ENCODE results near the gene RBM47.
"Not testable (repeated sequence)": the region's sequence is repeated elsewhere in the genome, so short reads cannot be mapped to it uniquely, and the experiment has no call there.

Gene RBM47

DNA sequence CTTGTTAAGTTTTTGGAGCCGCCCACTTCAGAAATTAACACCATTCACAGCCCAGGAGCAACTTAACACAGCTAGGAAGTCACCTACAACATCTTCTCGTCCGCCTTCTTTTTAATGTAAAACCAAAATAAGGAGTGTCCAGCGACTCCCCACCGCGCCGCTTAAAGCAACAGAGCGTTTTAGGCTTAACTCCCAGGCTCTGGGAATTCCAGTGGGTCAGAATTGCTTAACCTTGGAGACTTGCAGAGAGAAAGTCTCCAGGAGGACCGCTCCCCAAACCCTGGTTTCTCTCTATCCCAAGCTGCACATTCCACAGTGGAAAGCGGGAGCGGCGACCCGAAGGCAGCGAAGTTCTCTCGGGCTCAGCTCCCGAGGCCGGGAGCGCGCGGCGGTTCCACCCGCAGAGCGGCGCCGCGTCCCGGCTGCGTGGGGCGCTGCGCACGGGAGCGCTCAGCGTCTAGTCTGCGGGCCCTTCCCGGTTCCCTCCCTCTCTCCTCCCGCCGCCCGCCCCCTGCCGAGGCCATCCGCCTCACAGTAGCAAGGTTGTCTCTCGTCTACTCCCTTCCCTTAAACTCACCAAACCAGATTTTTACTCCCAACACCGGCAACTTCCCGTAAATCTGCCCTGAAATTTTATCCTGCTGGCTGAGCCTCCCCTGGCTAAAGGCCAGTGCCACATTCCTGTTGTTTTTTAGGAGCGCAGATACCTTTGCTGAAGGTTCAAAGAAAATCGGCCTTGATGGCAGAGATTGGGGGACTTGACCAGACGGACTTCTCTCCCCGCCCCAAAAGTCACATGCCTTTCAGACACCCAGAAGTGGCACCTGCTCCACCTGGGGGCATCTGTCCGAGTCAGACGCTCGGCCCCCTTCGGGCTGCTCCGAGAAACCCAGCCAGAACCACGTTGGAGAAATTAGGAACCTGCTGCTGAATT is at the start of gene RBM47:
Gene RBM47, minus strand, starts transcription at position 464 of the 934 bp plus-strand sequence. CDS start 190,971 bp downstream, outside the sequence.
- no peak for DNase-seq (ENCODE audit: low read depth)

DNA sequence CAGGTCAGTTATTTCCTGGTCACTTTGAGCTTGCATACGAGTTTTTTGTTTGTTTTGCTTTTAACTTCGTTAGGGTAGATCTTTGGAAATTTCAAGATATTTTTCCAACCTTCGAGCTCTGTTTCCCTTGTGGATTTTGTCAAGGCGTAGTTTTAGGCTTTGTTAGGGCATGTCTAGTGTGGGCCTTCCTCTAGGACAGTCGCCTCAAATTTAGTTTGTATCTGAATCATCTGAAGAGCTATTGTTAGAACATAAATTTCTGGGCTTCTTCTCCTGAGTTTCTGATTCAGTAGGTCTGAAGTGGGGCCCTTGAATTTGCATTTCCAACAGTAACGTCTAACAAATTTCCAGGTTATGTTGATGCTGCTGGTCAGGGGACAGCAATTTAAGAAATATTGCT is 48.8 kb upstream of the RBM47 start:
- DNase-seq (ENCODE audit: low read depth) = no peak

DNA sequence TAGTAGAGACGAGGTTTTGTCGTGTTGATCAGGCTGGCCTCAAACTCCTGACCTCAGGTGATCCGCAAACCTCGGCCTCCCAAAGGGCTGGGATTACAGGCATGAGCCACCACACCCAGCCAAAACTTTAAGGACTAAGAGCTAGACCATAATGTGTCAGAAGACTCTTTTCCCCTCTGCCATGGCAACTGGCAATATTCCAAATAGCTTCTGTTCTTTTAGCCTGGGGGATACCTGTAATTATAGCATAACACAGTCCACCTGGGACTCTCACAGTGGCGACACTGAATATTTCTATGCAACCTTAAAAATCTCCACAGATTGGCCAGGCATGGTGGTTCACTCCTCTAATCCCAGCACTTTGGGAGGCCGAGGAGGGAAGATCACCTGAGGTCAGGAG is 45.5 kb upstream of the RBM47 start:
- no peak for DNase-seq (ENCODE audit: low read depth)

DNA sequence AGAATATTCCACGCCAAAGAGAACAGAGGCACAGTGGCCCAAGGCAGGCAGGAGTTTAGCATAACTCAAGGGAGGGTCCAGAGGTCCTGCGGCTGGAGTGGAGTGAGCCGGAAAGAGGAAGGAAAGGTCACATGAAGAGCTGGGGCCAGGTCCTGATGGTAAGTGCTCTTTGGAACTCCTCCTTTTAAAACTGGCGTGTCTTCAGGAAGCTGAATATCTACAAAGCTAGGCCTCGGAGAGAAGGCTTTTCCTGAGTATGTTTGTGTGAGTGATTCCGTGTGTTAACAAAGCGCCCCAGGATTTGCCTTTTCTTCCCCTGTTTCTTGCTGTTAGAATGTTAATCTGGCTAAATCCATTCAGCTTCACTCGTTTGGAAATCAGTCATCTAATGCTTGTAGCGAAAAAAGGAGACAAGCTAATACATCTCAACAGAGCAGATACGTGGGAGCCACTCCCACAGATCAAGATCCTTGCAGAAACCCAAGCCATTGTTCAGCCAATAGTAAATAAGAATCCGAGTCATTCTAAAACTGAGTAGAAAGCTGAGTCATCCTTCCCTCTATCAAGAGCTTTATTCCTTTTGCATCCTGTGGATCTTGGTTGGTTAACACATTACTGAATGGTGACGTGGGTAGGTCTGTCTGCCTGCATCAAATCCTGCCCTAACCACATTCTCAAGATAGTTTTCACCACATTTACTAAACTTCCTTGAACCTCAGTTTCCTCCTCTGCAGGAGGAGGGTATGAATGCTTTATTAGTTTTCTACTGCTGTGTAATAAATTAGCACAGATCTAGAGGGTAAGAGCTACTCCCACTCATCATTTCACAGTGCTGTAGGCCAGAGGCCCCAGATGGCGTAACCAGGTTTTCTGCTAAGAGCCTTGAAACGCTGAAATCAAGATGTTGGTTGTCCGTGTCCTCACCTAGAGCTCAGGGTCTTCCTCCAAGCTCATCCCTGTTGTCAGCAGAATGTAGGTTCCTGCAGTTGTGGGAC is 43.2 kb upstream of the RBM47 start:
- no peak for DNase-seq (ENCODE audit: low read depth)

DNA sequence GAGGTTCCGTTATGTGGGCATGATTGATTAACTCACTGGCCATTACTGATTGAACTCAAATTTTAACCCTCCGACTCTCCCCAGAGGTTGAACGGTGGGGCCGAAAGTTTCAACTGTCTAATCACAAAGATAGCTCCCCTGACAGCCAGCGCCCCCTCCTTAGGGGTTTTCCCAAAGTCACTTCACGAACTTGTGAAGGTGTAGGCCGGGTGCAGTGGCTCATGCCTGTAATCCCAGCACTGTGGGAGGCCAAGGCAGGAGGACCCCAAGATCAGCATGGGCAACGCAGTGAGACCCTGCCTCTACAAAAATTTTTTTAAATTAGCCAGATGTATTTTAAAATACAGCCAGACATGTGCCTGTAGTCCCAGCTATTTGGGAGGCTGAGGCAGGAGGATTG is 39.8 kb upstream of the RBM47 start:
- no peak for DNase-seq (ENCODE audit: low read depth)

GRCh38 chr4:40665842-40666241 is 36.2 kb upstream of the RBM47 start:
- DNase-seq (ENCODE audit: low read depth) = no peak

DNA sequence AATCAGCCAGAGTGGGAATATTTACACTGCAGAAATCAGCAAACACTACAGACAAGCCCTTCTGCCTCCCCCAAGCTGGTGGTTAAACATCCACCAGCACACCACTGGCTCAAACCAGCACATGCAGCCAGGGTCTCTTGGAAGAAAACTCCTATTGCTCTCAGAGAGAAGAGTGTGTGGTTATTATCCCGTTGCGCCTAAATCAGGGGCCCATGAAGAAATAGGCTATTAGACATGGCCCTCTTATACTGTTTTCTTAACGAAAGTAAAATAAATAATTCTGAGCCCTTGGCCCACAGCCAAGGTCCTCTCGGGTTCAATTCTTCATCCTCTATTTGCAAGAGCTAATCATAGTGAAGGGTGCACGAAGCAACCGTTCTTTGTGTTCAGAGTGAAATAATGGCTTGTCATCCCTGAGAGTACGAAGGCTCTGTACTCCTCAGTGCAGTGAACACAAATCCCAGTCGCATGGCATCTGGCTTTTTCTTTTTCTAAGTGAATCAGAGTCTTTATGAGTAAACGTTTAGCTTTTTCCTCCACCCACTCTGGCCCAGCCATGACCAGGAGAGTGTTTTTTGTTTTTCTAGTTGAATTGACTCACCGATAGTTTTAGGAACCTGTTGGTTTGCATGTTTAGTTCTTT is 33.4 kb upstream of the RBM47 start:
- DNase-seq (ENCODE audit: low read depth) = no peak

DNA sequence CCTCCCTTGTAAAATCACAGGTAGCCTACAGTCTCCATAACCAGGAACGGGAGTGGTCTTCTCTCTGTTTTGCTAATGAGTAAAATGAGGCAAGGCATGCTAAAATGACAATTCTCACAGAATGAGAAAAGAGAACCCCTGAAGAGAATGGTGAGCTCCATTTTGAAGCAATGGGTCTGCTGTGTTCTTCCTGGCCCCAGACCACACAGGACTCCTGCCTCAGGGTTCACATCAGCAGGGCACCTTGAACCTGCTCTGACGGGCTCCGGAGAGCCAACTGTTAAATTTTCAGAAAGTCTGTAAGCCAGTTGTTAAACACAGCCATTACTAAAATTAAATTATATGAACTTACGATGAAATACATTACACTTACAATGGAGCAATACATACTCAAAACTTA is 32.1 kb upstream of the RBM47 start:
- DNase-seq (ENCODE audit: low read depth) = no peak

GRCh38 chr4:40656201-40656863 is 26.7 kb upstream of the RBM47 start:
- DNase-seq (ENCODE audit: low read depth) = no peak

GRCh38 chr4:40651280-40651679 is 21.6 kb upstream of the RBM47 start:
- no peak for DNase-seq (ENCODE audit: low read depth)

DNA sequence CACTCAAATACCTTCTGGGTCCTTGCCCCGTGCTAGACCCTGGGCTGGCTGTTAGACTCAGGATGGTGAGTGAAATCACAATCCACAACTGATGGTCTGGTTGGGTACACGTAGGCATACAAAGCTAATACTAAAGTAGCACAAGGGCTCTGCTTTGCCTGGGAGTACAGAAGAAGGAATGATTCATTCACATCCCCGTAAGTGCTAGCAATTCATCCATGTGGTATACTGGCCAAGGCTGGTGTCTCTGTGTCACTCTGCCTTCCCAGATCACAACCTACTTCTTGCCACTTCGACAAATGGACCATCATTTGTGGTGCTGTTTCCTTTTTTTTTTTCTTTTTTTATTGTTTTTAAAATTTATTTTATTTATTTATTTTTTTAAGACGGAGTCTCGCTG is 19.7 kb upstream of the RBM47 start:
- DNase-seq (ENCODE audit: low read depth) = no peak

- no peak for DNase-seq (ENCODE audit: low read depth)
These were observed 19.1 kb upstream of the RBM47 start for GRCh38 chr4:40648742-40649281.

DNA sequence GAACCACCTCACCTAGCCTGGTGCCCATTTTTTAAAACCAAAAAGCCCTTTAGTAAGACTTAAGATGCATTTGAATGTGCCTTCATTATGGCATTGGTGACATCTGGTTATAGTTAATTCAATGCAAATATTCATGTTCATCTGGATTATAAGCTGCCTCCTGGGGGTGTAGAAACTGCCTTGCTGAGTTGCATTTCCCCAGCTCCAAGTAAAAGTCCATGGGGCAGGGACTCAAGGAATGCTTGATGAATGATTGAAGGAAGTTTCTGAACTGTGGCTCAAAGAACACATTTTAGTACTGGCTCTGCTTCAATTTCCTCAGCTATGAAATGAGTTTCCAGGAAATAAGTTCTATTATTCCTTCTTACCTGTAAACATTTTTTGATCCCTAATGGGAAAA is 18.5 kb upstream of the RBM47 start:
- no peak for DNase-seq (ENCODE audit: low read depth)

DNA sequence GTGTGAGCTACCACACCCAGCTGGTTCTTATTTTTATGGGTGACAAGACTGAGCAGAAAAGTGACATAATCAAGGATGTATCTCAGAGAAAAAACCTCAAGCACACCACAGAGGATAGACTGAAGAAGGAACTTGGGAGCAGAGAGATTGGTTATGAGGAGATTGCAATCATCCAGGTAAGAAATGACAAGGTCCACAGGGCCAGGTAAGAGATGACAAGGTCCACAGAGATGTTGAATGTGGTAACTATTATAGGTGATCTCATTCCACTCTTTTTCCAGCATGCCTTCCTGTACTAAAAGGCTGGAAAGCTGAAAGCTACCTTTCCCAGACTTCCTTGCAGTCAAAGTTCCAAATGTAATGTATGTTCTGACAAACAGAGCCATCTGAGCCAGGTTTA is 15.9 kb upstream of the RBM47 start:
- DNase-seq (ENCODE audit: low read depth) = no peak

DNA sequence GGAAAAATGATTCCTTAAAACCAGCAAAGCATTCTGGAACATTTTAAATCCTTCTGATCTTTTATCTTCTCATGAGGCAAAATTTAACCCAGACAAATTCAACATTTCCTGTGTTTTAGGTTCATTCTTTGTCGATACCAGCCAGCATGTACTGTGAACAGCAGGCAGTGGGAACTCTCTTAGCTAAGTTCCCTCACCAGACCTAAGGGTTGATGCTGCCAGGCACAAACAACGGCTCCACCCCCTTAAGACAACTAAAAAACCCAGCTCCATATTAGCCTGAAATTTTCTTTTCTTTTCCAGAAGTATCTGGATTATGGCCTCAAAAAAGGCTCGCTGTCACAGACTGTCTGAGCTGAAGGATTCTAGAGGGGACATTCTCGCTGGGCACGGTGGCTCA is 2.4 kb upstream of the RBM47 start:
- DNase-seq (ENCODE audit: low read depth) = no peak

DNA sequence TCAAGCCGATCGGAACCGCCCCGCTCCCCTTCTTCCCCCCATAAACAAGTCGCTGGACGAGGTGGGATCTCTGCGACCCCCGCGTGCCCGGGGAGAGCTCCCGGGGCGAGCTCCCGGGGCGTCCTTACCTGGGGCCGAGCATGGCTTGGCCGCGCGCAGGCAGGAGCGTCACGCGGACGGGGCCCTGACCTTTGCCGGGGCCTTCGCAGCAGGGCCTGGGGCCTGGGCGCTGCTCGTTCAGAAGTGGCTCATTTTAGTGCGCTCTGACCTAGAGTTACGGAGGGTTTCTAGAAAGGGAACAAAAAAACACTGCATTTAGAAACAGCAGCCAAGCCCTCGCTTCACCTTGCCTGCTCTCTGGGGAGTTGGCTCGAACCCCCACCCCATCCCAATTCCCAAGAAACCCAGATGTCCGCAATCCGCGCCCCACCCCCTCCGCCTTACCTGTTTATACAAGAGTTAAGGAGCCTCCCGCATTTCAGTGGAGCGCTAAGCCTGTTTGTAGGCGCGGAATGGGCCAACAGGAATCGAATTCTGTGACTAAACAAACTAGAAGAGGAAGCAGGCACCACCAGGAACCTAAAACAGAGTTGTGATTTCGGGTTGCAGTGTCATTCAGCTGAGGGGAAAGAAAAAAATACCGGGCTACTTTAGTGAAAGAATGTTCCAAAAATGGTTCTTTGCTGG is 814 bp upstream of the RBM47 start:
- no peak for DNase-seq (ENCODE audit: low read depth)

DNA sequence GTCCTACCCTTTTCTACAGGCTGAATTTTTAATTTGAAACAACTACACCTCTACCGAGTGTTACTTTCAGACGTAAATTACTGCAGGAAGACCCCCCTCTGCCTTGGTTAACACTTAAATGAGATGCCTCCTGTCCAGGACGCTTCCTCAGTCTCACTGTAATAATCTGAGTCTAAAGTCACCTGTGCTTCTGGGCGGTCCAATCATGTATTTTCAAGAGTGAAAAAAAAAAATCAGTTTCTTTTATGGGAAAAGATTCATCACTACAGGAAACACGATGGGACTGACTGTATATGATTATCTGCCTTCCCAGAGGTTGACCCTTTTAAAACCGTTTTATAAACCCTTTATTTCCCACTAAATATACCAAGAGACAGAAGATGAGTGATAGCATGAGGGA is 776 bp downstream of the RBM47 start:
- no peak for DNase-seq (ENCODE audit: low read depth)

GRCh38 chr4:40628407-40628806 is 1.3 kb downstream of the RBM47 start:
- DNase-seq (ENCODE audit: low read depth) = not testable (repeated sequence)

DNA sequence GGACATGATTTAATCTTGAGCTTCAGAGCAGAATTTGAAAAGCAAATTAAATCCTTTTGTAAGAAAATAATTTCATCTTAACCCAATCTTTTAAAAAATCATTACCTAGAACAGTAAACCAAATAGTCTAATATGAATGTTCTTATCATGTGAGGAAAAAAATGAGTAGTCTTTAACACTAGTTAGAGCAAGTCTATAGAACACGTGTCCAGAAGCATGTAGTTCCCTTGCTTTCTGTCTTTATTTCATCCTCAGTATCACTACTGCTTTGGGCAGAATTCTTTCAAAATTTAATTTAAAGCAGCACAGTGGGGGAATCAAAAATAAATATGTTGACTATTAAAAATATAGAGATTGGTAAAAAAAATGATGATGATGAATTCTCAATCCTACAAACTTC is 2.1 kb downstream of the RBM47 start:
- DNase-seq (ENCODE audit: low read depth) = no peak

DNA sequence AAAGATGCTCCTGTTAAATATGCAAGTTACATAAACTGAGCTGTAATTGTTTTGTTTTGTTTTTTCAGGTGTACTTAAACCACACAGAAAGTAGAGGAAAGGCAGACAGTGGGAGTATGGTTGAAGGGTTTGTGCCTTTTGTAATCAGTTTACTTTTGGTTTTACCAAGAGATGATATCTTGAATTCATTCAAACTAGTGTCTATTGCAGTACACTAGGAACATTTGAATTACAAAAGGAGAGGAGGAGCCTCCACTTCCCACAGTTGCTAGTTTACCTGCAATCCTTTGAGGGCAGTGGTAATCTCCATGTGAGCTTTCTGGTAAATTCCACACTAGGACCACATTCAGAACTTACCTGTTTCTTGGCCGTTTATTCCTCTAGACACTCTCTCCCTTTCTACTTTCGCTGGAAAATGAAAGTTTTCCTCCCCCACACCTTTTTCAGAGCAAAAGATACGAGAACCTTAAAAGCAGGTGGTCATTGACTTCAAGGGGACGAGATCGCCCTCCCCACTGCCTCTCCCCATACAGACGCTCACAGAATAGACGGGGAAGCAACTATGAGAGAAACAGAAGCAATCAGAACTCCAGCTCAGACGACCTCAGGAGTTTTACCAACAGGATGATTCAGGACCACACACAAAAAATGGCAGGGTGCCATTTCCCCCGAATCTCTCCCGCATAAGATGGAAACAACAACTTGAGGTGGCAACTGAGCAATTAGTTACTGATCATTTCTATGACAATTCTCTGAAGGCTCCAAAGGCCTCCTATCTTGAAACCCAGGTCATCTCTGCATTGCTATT is 3.3 kb downstream of the RBM47 start:
- no peak for DNase-seq (ENCODE audit: low read depth)
